ENCODE results near the gene CYP39A1. TPM values are rescaled to one million over a fixed set of nuclear protein-coding genes. Genes with fewer than 3 reads are reported as not detected.

The CYP39A1 gene
- total RNA-seq, 2 donors from 2014 or later: 1.8 to 3.8 TPM

DNA sequence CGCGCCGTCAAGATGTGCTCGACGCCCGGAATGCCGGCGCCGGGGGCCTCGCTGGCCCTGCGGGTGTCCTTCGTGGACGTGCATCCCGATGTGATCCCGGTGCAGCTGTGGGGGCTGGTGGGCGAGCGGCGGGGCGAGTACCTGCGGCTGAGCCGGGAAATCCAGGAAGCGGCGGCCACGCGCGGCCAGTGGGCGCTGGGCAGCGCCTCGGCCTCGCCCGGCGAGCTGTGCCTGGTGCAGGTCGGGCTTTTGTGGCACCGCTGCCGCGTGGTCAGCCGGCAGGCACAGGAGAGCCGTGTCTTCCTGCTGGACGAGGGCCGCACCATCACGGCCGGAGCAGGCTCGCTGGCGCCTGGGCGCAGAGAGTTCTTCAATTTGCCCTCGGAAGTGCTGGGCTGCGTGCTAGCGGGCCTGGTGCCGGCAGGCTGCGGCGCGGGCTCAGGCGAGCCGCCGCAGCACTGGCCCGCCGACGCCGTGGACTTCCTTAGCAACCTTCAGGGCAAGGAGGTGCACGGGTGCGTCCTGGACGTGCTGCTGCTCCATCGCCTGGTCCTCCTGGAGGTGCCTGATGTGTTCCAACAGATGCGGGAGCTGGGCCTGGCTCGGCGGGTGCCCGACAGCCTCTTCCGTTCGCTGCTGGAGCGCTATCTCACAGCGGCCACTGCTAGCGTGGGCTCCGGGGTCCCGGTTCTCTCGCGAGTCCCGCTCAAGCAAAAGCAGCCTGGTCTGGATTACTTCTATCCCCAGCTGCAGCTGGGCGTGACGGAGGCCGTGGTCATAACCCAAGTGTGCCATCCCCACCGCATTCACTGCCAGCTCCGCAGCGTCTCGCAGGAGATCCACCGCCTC, 35.7 kb upstream of the CYP39A1 start:
- no peak overlapping the region for H3K4me3 ChIP-seq (ENCODE audit: low read length)
- no peaks in the 10 kb centered on the region for H3K4me1 ChIP-seq (ENCODE audit: control insufficient read depth, insufficient read depth, low read length)
- no peaks in the 10 kb centered on the region for H3K36me3 Mint-ChIP-seq (ENCODE audit: low read depth)
- WGBS, 2 experiments (ENCODE audit: insufficient coverage in 1 of 2, insufficient read length in 1 of 2): 96 to 97% methylated on average over 59 to 85 of the region's 85 CpGs
- H3K36me3 ChIP-seq (ENCODE audit: control insufficient read depth, insufficient read depth, low read length): no peaks in the 10 kb centered on the region
- no peak overlapping the region for H3K4me3 Mint-ChIP-seq
- H3K9ac ChIP-seq (ENCODE audit: extremely low read depth, low read length, poor library complexity, severe bottlenecking): no peak overlapping the region
- H3K27ac Mint-ChIP-seq: no peak overlapping the region
- TF ChIP-seq, protein P1, sequence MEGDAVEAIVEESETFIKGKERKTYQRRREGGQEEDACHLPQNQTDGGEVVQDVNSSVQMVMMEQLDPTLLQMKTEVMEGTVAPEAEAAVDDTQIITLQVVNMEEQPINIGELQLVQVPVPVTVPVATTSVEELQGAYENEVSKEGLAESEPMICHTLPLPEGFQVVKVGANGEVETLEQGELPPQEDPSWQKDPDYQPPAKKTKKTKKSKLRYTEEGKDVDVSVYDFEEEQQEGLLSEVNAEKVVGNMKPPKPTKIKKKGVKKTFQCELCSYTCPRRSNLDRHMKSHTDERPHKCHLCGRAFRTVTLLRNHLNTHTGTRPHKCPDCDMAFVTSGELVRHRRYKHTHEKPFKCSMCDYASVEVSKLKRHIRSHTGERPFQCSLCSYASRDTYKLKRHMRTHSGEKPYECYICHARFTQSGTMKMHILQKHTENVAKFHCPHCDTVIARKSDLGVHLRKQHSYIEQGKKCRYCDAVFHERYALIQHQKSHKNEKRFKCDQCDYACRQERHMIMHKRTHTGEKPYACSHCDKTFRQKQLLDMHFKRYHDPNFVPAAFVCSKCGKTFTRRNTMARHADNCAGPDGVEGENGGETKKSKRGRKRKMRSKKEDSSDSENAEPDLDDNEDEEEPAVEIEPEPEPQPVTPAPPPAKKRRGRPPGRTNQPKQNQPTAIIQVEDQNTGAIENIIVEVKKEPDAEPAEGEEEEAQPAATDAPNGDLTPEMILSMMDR (conservative IDR thresholded peaks at IDR 0.05): no peak
- H3K27ac ChIP-seq (ENCODE audit: low read depth, low read length): no peak overlapping the region
- H3K27me3 ChIP-seq (ENCODE audit: control insufficient read depth, insufficient read depth, low read length, poor library complexity, severe bottlenecking): no peaks in the 10 kb centered on the region
- DNase-seq: no peak
- H3K9me3 ChIP-seq (ENCODE audit: control insufficient read depth, low read length): no peaks in the 10 kb centered on the region
- H3K4me1 Mint-ChIP-seq: peaks cover 1% of the 10 kb centered on the region
- H3K27me3 Mint-ChIP-seq (ENCODE audit: insufficient read depth): no peaks in the 10 kb centered on the region
- H3K9me3 Mint-ChIP-seq: no peaks in the 10 kb centered on the region

DNA sequence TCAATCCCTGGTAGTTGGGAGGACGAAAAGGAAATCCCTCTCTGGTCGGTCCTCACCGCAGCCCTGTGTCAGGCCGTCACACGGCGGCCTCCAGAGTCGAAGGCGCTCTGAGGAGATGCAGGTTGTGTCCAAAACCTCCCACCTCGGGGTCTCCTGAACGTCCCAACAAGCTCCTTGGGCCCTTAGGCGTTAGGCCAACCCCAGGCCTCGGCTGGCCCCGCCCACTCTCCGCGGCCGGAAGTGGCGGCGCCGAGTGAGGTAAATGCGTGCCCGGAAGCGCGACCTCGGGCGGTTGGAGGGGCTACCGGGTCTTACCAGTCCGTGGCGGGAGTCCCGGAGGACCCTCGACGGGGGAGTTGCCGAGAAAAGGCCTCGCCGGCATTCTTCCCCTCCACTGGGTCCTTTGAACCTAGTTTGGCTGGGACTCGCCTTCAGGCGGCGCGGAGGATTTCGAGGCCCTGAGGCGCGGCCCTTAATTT, 35.0 kb upstream of the CYP39A1 start, which contains the start of gene TDRD6:
TSS of gene TDRD6 (plus strand) at position 267 of the 479 bp plus-strand sequence. CDS start 244 bp downstream, outside the sequence.
- no peaks in the 10 kb centered on the region for H3K36me3 ChIP-seq (ENCODE audit: control insufficient read depth, insufficient read depth, low read length)
- H3K4me1 ChIP-seq (ENCODE audit: control insufficient read depth, insufficient read depth, low read length): no peaks in the 10 kb centered on the region
- Mint-ChIP-seq H3K27ac (no peak within 1 kb of the TSS), H3K27me3 (ENCODE audit: insufficient read depth) (no peaks in the 10 kb centered on the region), H3K4me1 (no peaks in the 10 kb centered on the region), H3K36me3 (ENCODE audit: low read depth) (no peaks in the 10 kb centered on the region), H3K4me3 (no peak within 1 kb of the TSS), H3K9me3 (no peaks in the 10 kb centered on the region)
- no peak within 1 kb of the TSS for H3K27ac ChIP-seq (ENCODE audit: low read depth, low read length)
- no peaks in the 10 kb centered on the region for H3K9me3 ChIP-seq (ENCODE audit: control insufficient read depth, low read length)
- no peak for DNase-seq
- 92 to 94% methylated on average over 31 to 41 of the region's 41 CpGs for WGBS, 2 experiments (ENCODE audit: insufficient coverage in 1 of 2, insufficient read length in 1 of 2)
- H3K9ac ChIP-seq (ENCODE audit: extremely low read depth, low read length, poor library complexity, severe bottlenecking): no peak within 1 kb of the TSS
- TF ChIP-seq, protein P1 (conservative IDR thresholded peaks at IDR 0.05): no peak
- H3K27me3 ChIP-seq (ENCODE audit: control insufficient read depth, insufficient read depth, low read length, poor library complexity, severe bottlenecking): no peaks in the 10 kb centered on the region
- H3K4me3 ChIP-seq (ENCODE audit: low read length): no peak within 1 kb of the TSS

DNA sequence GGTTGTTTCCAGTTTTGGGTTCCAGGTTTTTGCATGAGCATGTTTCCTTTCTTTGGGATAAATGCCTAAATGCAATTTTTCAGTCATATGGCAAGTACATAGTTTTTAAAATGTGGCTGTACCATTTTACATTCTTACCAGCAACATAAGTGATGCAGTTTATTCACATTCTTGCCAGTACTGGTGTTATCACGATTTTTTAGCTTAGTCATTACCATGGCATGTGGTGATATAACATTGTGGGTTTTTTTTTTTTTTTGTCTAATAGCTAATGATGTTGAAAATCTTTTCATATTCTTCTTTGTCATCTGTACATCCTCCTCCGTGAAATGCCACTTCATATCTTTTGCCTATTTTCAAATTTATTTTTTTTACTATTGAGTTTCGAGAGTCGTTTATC, 32.2 kb upstream of the CYP39A1 start:
- Mint-ChIP-seq H3K27ac (no peak overlapping the region), H3K9me3 (no peaks in the 10 kb centered on the region), H3K36me3 (ENCODE audit: low read depth) (no peaks in the 10 kb centered on the region), H3K4me1 (no peaks in the 10 kb centered on the region), H3K27me3 (ENCODE audit: insufficient read depth) (peaks cover 2% of the 10 kb centered on the region), H3K4me3 (no peak overlapping the region)
- no peaks in the 10 kb centered on the region for H3K9me3 ChIP-seq (ENCODE audit: control insufficient read depth, low read length)
- 92 to 100% methylated on average over 1 to 4 of the region's 4 CpGs for WGBS, 2 experiments (ENCODE audit: insufficient coverage in 1 of 2, insufficient read length in 1 of 2)
- no peak overlapping the region for H3K9ac ChIP-seq (ENCODE audit: extremely low read depth, low read length, poor library complexity, severe bottlenecking)
- DNase-seq: no peak
- no peaks in the 10 kb centered on the region for H3K4me1 ChIP-seq (ENCODE audit: control insufficient read depth, insufficient read depth, low read length)
- H3K27ac ChIP-seq (ENCODE audit: low read depth, low read length): no peak overlapping the region
- no peak overlapping the region for H3K4me3 ChIP-seq (ENCODE audit: low read length)
- H3K36me3 ChIP-seq (ENCODE audit: control insufficient read depth, insufficient read depth, low read length): no peaks in the 10 kb centered on the region
- H3K27me3 ChIP-seq (ENCODE audit: control insufficient read depth, insufficient read depth, low read length, poor library complexity, severe bottlenecking): no peaks in the 10 kb centered on the region
- TF ChIP-seq, protein P1 (conservative IDR thresholded peaks at IDR 0.05): no peak

Measured in endodermal cell (in vitro differentiated cells).